C4-2B (cell line): ENCODE results near the gene SHB.

Experiments
- ZFX ChIP-seq: fragments of 450-650 bp; IDR thresholded peaks from 2 replicates; pipeline ENCODE4 v1.6.1; 2017
- TF ChIP-seq, protein P1 (sequence below): fragments of 450-650 bp; conservative IDR thresholded peaks from 2 replicates; pipeline ENCODE4 v1.5.1; 2017; ENCODE audit warnings: mild to moderate bottlenecking

DNA sequence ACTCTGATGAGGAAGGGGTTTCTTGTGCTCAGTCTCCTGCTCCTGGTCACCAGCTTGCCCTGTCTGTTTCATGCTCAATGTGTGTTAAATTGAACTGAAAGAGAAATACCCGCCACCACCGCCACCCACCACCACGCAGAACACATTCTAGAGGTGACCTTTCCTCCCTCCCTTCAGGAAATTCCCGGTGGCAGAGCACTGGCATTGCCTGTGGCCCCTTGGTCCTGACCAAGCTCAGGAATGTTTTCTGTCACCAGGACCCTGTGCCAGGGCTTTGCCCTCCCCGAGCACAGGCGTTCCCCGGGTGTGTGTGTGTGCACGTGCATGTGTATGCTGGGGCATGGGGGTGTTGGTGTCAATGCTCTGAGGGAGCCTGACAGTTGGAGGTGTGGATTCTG is 154.9 kb downstream of the SHB start:
- TF ChIP-seq, protein P1, sequence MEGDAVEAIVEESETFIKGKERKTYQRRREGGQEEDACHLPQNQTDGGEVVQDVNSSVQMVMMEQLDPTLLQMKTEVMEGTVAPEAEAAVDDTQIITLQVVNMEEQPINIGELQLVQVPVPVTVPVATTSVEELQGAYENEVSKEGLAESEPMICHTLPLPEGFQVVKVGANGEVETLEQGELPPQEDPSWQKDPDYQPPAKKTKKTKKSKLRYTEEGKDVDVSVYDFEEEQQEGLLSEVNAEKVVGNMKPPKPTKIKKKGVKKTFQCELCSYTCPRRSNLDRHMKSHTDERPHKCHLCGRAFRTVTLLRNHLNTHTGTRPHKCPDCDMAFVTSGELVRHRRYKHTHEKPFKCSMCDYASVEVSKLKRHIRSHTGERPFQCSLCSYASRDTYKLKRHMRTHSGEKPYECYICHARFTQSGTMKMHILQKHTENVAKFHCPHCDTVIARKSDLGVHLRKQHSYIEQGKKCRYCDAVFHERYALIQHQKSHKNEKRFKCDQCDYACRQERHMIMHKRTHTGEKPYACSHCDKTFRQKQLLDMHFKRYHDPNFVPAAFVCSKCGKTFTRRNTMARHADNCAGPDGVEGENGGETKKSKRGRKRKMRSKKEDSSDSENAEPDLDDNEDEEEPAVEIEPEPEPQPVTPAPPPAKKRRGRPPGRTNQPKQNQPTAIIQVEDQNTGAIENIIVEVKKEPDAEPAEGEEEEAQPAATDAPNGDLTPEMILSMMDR, result no peak
- TF ChIP-seq ZFX, result no peak
